Glutamatergic neuron (in vitro differentiated cells): ENCODE measurements around the gene ATP13A2. TPM values are rescaled to one million over a fixed set of nuclear protein-coding genes. Genes with fewer than 3 reads are reported as not detected.
"Not testable (repeated sequence)": the region's sequence is repeated elsewhere in the genome, so short reads cannot be mapped to it uniquely, and the experiment has no call there.

Source experiments
- DNase-seq: peaks from one replicate; pipeline ENCODE4 v3.0.0; 2022
- H3K27ac Mint-ChIP-seq: one replicate; pipeline ENCODE4 v1.8.0; 2020; ENCODE audit warnings: mild to moderate bottlenecking, mixed read lengths, inconsistent platforms; ENCODE audit not compliant: unreplicated experiment
- H3K27me3 Mint-ChIP-seq: one replicate; pipeline ENCODE4 v1.8.0; 2020; ENCODE audit warnings: mild to moderate bottlenecking, moderate library complexity, mixed read lengths, inconsistent platforms; ENCODE audit not compliant: unreplicated experiment
- H3K36me3 Mint-ChIP-seq: one replicate; pipeline ENCODE4 v1.8.0; 2020; ENCODE audit warnings: mild to moderate bottlenecking, mixed read lengths, inconsistent platforms; ENCODE audit not compliant: unreplicated experiment
- H3K4me1 Mint-ChIP-seq: one replicate; pipeline ENCODE4 v1.8.0; 2020; ENCODE audit warnings: mild to moderate bottlenecking, low read depth, mixed read lengths, inconsistent platforms; ENCODE audit not compliant: unreplicated experiment
- H3K4me3 Mint-ChIP-seq: one replicate; pipeline ENCODE4 v1.8.0; 2020; ENCODE audit warnings: mild to moderate bottlenecking, mixed read lengths, inconsistent platforms; ENCODE audit not compliant: unreplicated experiment
- H3K9me3 Mint-ChIP-seq: one replicate; pipeline ENCODE4 v1.8.0; 2020; ENCODE audit warnings: mild to moderate bottlenecking, moderate library complexity, mixed read lengths, inconsistent platforms; ENCODE audit not compliant: unreplicated experiment
- total RNA-seq: library from RNA; stranded (reverse); fragmentation: NEBNext Ultra II Directional; extraction: Animal tissue kit (Norgen Biotek cat#: 25700); gene quantifications from one replicate; pipeline ENCODE4 v1.2.1, GENCODE V29; 2021; ENCODE audit not compliant: unreplicated experiment
- TF ChIP-seq, protein P1 (sequence below): fragments of 200-600 bp; sonication (generic); IDR thresholded peaks from one replicate; pipeline ENCODE4 v1.5.0; 2021; ENCODE audit not compliant: partially characterized antibody, unreplicated experiment

ATP13A2 gene
- total RNA-seq, 1 donor from 2014 or later = 65.0 TPM

DNA sequence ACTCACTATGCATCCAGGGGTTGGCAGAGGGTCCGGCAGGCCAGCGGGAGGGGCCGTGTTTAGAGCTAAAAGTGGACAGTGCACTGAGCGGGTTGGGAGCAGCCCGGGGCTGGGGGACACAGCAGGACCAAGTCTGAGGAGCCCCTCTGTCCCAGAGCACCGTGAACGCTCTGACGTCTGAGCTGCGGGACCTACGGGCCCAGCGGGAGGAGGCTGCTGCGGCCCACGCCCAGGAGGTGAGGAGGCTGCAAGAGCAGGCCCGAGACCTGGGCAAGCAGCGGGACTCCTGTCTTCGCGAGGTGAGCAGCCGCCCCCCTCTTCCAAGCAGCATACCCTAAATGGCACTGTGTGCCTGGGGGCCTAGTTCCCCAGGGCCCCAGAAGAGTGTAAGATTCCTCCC lies 57.1 kb downstream of the ATP13A2 start:
- Mint-ChIP-seq H3K36me3 (no peaks in the 10 kb centered on the region), H3K27ac (no peak overlapping the region), H3K9me3 (no peaks in the 10 kb centered on the region), H3K4me3 (no peak overlapping the region), H3K27me3 (peaks cover 2% of the 10 kb centered on the region), H3K4me1 (no peaks in the 10 kb centered on the region)
- no peak for DNase-seq
- TF ChIP-seq, protein P1, sequence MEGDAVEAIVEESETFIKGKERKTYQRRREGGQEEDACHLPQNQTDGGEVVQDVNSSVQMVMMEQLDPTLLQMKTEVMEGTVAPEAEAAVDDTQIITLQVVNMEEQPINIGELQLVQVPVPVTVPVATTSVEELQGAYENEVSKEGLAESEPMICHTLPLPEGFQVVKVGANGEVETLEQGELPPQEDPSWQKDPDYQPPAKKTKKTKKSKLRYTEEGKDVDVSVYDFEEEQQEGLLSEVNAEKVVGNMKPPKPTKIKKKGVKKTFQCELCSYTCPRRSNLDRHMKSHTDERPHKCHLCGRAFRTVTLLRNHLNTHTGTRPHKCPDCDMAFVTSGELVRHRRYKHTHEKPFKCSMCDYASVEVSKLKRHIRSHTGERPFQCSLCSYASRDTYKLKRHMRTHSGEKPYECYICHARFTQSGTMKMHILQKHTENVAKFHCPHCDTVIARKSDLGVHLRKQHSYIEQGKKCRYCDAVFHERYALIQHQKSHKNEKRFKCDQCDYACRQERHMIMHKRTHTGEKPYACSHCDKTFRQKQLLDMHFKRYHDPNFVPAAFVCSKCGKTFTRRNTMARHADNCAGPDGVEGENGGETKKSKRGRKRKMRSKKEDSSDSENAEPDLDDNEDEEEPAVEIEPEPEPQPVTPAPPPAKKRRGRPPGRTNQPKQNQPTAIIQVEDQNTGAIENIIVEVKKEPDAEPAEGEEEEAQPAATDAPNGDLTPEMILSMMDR = no peak

DNA sequence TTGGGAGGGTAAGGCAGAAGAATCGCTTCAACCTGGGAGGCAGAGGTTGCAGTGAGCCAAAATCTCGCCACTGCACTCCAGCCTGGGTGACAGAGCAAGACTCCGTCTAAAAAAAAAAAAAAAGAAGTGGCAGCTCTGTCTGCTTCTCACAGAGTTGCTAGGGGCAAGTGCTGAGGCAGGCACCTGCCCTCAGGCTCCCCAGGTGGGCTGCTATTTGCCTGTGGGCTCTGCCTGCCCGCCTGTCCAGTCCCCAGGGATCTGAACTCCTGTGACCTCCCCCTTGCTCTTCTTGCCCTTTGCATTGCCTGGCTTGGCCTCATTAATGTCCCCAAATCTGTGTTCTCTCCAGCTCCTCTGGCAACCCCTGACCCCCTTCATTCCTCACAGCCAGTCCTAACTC lies 59.4 kb downstream of the ATP13A2 start:
- not testable (repeated sequence) for H3K27ac Mint-ChIP-seq, H3K9me3 Mint-ChIP-seq, DNase-seq, H3K4me1 Mint-ChIP-seq, H3K36me3 Mint-ChIP-seq, H3K4me3 Mint-ChIP-seq, H3K27me3 Mint-ChIP-seq

DNA sequence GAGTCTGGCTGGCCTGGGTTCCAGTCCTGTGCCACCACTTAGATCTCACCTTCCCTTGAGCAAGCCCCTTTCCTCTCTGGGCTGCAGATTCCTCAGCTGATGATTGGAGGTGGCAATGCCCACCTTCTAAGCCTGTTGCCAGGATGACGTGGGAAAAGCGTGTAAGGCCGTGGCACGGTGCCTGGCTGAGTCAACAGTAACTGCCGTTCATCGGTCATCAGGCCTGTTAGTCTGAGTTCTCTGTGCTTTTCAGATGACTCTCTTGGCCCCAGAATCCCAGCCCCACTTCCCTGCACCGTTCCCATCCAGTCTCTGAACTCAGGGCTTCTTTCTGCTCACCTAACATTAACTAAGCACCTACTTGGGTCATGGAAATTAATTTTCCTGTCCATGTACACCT lies 62.7 kb downstream of the ATP13A2 start:
- not testable (repeated sequence) for H3K9me3 Mint-ChIP-seq, H3K36me3 Mint-ChIP-seq, H3K4me1 Mint-ChIP-seq, H3K4me3 Mint-ChIP-seq, H3K27me3 Mint-ChIP-seq, DNase-seq, H3K27ac Mint-ChIP-seq

- not testable (repeated sequence) for H3K4me3 Mint-ChIP-seq, H3K27ac Mint-ChIP-seq, H3K9me3 Mint-ChIP-seq, DNase-seq, H3K4me1 Mint-ChIP-seq, H3K27me3 Mint-ChIP-seq, H3K36me3 Mint-ChIP-seq
These were observed 63.3 kb downstream of the ATP13A2 start for GRCh38 chr1:16948282-16948891.

GRCh38 chr1:16946646-16947045 lies 65.1 kb downstream of the ATP13A2 start:
- no peaks in the 10 kb centered on the region for H3K9me3 Mint-ChIP-seq
- no peak for DNase-seq
- H3K4me3 Mint-ChIP-seq = no peak overlapping the region
- TF ChIP-seq, protein P1 = no peak
- H3K4me1 Mint-ChIP-seq = no peaks in the 10 kb centered on the region
- no peak overlapping the region for H3K27ac Mint-ChIP-seq
- H3K27me3 Mint-ChIP-seq = peaks cover 6% of the 10 kb centered on the region
- no peaks in the 10 kb centered on the region for H3K36me3 Mint-ChIP-seq

DNA sequence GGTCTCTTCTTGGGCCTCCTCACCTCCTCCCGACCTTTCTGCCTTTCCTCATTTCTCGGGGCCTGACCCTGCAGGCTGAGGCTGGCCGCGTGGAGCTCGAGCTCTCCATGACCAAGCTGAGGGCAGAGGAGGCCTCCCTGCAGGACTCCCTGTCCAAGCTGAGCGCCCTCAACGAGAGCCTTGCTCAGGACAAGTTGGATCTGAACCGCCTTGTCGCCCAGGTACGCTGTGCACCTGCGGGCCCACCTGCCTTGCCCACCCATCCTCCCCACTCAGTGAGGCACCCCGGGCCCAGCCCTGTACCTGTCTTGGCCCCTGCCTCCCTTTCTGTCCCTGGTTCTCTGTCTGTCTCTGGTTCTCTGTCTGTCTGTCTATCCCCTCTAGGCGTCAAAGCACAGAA lies 65.5 kb downstream of the ATP13A2 start:
- not testable (repeated sequence) for DNase-seq, H3K9me3 Mint-ChIP-seq, H3K27me3 Mint-ChIP-seq, H3K27ac Mint-ChIP-seq, H3K4me3 Mint-ChIP-seq, H3K4me1 Mint-ChIP-seq, H3K36me3 Mint-ChIP-seq

DNA sequence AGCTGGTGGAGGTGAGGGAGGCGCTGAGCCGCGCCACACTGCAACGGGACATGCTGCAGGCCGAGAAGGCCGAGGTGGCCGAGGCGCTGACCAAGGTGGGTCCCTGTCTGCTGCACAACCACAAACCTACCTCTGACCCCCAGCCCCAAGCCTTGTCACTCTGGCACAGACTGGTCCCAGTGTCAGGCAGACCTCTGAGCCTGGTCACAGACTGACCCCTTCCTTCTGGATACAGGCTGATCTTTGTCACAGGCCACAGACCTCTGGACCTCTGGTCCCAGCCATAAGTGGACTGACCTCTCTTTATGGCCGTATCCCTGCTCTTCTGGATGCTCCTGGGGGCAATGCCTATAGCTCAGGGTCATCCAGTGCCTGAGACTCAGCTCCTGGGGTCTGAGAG lies 66.2 kb downstream of the ATP13A2 start:
- DNase-seq, H3K36me3 Mint-ChIP-seq, H3K4me1 Mint-ChIP-seq, H3K27me3 Mint-ChIP-seq, H3K4me3 Mint-ChIP-seq, H3K9me3 Mint-ChIP-seq, H3K27ac Mint-ChIP-seq: not testable (repeated sequence)
